Keratinocyte (primary cell): Measurements from ENCODE around the gene TNIP1.

ENCODE experiments used
- CTCF ChIP-seq, 3 experiments: IDR thresholded peaks in 1 of 3; conservative IDR thresholded peaks in 1 of 3; optimal IDR thresholded peaks in 1 of 3; 2 replicates in 2 of 3; 3 replicates in 1 of 3; pipeline versions ENCODE3 to v1.5.1; 2011; ENCODE audit warnings: low read length in 3 of 3, mild to moderate bottlenecking in 3 of 3, moderate library complexity in 2 of 3, control low read depth in 1 of 3, inconsistent platforms in 1 of 3; ENCODE audit not compliant: insufficient read depth in 2 of 3; ENCODE audit errors: extremely low read depth in 1 of 3
- EZH2 ChIP-seq: IDR thresholded peaks from one replicate; pipeline ENCODE4 v1.6.1; 2012; ENCODE audit warnings: inconsistent platforms, mild to moderate bottlenecking, low read length, moderate library complexity

GRCh38 chr5:151053796-151054462 lies 26.9 kb downstream of the TNIP1 start:
- TF ChIP-seq CTCF (optimal IDR thresholded peaks at IDR 0.05 in 1 of 3, IDR thresholded peaks at IDR 0.05 in 1 of 3, conservative IDR thresholded peaks at IDR 0.05 in 1 of 3; ENCODE audit: extremely low read depth in 1 of 3, insufficient read depth in 2 of 3, low read length in 3 of 3) (no peak), EZH2 (no peak)
